ENCODE data around the gene ACTBL2.
A peak's percentile ranks its signal among the peaks of the same experiment; 100 is the strongest.

Gene ACTBL2

GRCh38 chr5:57448287-57448686 lies 34.3 kb downstream of the ACTBL2 start:
- no peak for DNase-seq

GRCh38 chr5:57447658-57448057 lies 35.0 kb downstream of the ACTBL2 start:
- no peak for DNase-seq

- DNase-seq, result no peak
These were observed 35.6 kb downstream of the ACTBL2 start for GRCh38 chr5:57446966-57447365.

GRCh38 chr5:57445705-57446037 lies 36.9 kb downstream of the ACTBL2 start:
- DNase-seq, result no peak

GRCh38 chr5:57445006-57445704 lies 37.5 kb downstream of the ACTBL2 start:
- no peak for DNase-seq

GRCh38 chr5:57442080-57442839 lies 40.4 kb downstream of the ACTBL2 start:
- DNase-seq, result no peak

- no peak for DNase-seq
These were observed 41.1 kb downstream of the ACTBL2 start for GRCh38 chr5:57441557-57441956.

- no peak for DNase-seq
These were observed 43.0 kb downstream of the ACTBL2 start for GRCh38 chr5:57439601-57440000.

- no peak for DNase-seq
These were observed 44.4 kb downstream of the ACTBL2 start for GRCh38 chr5:57437976-57438805.

- DNase-seq, result no peak
These were observed 46.0 kb downstream of the ACTBL2 start for GRCh38 chr5:57436586-57436985.

- DNase-seq, result no peak
These were observed 46.9 kb downstream of the ACTBL2 start for GRCh38 chr5:57435701-57436134.

GRCh38 chr5:57434683-57435082 lies 47.9 kb downstream of the ACTBL2 start:
- DNase-seq, result no peak

- peak; percentile 66 for DNase-seq
These were observed 48.4 kb downstream of the ACTBL2 start for GRCh38 chr5:57434227-57434640.

GRCh38 chr5:57432876-57433275 lies 49.7 kb downstream of the ACTBL2 start:
- no peak for DNase-seq

GRCh38 chr5:57431759-57432158 lies 50.9 kb downstream of the ACTBL2 start:
- no peak for DNase-seq

Data from eye (tissue), 1 donor.